Astrocyte (in vitro differentiated cells and primary cell): Measurements from ENCODE around the gene SPATA17. TPM values are rescaled to one million over a fixed set of nuclear protein-coding genes. Genes with fewer than 3 reads are reported as not detected.
"Not testable (repeated sequence)": the region's sequence is repeated elsewhere in the genome, so short reads cannot be mapped to it uniquely, and the experiment has no call there.

ENCODE experiments used
- DNase-seq: peaks from one replicate; pipeline ENCODE4 v3.0.0-alpha.2; 2010; ENCODE audit warnings: low read depth
- FAIRE-seq: peaks from 2 replicates; lab custom pipeline; 2011; peaks lifted over from hg19 to GRCh38; lab: Jason Lieb, UNC
- H2AFZ ChIP-seq: 2 replicates; pipeline ENCODE4 v1.6.0; 2012; ENCODE audit warnings: low read depth, low read length, inconsistent platforms
- H3K27ac ChIP-seq: 2 replicates; pipeline ENCODE4 v1.5.1; 2011; ENCODE audit warnings: low read depth, low read length, inconsistent platforms
- H3K27me3 ChIP-seq: 2 replicates; pipeline ENCODE4 v1.6.0; 2011; ENCODE audit warnings: low read length, inconsistent platforms; ENCODE audit not compliant: insufficient read depth
- H3K36me3 ChIP-seq: 2 replicates; pipeline ENCODE4 v1.5.1; 2011; ENCODE audit warnings: low read length, inconsistent platforms; ENCODE audit not compliant: insufficient read depth
- H3K4me1 ChIP-seq: 2 replicates; pipeline ENCODE4 v1.5.1; 2011; ENCODE audit warnings: low read length, inconsistent platforms; ENCODE audit not compliant: insufficient read depth
- H3K4me2 ChIP-seq: 2 replicates; pipeline ENCODE4 v1.6.0; 2012; ENCODE audit warnings: low read length, inconsistent platforms
- H3K4me3 ChIP-seq: 2 replicates; pipeline ENCODE4 v1.5.1; 2011; ENCODE audit warnings: low read depth, mild to moderate bottlenecking, low read length, inconsistent platforms; ENCODE audit not compliant: insufficient read depth
- H3K79me2 ChIP-seq: 2 replicates; pipeline ENCODE4 v1.6.0; 2012; ENCODE audit warnings: mild to moderate bottlenecking, low read length, inconsistent platforms; ENCODE audit not compliant: insufficient read depth
- H3K9ac ChIP-seq: 2 replicates; pipeline ENCODE4 v1.6.0; 2012; ENCODE audit warnings: mild to moderate bottlenecking, low read length, inconsistent platforms
- H3K9me3 ChIP-seq: 2 replicates; pipeline ENCODE4 v1.5.1; 2012; ENCODE audit warnings: low read depth, mild to moderate bottlenecking, low read length, inconsistent platforms; ENCODE audit not compliant: insufficient read depth
- H4K20me1 ChIP-seq: 2 replicates; pipeline ENCODE4 v1.6.0; 2012; ENCODE audit warnings: low read length, inconsistent platforms; ENCODE audit not compliant: insufficient read depth
- H3K27ac Mint-ChIP-seq: one replicate; pipeline ENCODE4 v1.8.0; 2021; ENCODE audit warnings: mild to moderate bottlenecking, mixed read lengths; ENCODE audit not compliant: unreplicated experiment
- H3K27me3 Mint-ChIP-seq: one replicate; pipeline ENCODE4 v1.8.0; 2021; ENCODE audit warnings: low read depth, mixed read lengths; ENCODE audit not compliant: unreplicated experiment
- H3K36me3 Mint-ChIP-seq: one replicate; pipeline ENCODE4 v1.8.0; 2021; ENCODE audit warnings: low read depth, mixed read lengths; ENCODE audit not compliant: unreplicated experiment
- H3K4me1 Mint-ChIP-seq: one replicate; pipeline ENCODE4 v1.8.0; 2021; ENCODE audit warnings: low read depth, mixed read lengths; ENCODE audit not compliant: unreplicated experiment
- H3K4me3 Mint-ChIP-seq: one replicate; pipeline ENCODE4 v1.8.0; 2021; ENCODE audit warnings: mild to moderate bottlenecking, moderate library complexity, mixed read lengths; ENCODE audit not compliant: unreplicated experiment
- H3K9me3 Mint-ChIP-seq: one replicate; pipeline ENCODE4 v1.8.0; 2021; ENCODE audit warnings: mild to moderate bottlenecking, mixed read lengths; ENCODE audit not compliant: unreplicated experiment
- EZH2 ChIP-seq: IDR thresholded peaks from 2 replicates; pipeline ENCODE4 v1.6.1; 2012; ENCODE audit warnings: mild to moderate bottlenecking, low read length, inconsistent platforms; ENCODE audit not compliant: insufficient read depth
- total RNA-seq: library from RNA; stranded (reverse); gene quantifications from 2 replicates; pipeline ENCODE4 v1.2.1, GENCODE V29; 2021
- TF ChIP-seq, protein P1 (sequence below): IDR thresholded peaks from 2 replicates; pipeline ENCODE4 v1.5.1; 2011; ENCODE audit warnings: low read depth, mild to moderate bottlenecking, inconsistent platforms, low read length, moderate library complexity; ENCODE audit not compliant: insufficient read depth

Gene SPATA17
- total RNA-seq, 1 donor from 2014 or later: 1.3 TPM

DNA sequence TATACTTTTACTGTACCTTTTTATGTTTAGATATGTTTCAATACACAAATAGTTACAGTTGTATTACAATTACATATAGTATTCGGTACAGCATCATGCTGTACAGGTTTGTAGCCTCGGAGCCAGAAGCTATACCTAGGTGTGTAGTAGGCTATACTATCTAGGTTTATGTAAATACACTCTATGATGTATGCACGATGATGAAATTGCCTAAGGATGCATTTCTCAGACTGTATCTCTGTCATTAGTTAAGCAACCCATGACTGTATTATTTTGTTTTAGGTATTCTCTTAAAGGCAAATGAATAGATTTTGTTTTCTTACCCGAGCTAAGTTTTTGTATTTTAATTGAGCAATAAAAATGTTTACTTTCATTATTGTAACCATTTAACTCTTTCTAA is 56.4 kb downstream of the SPATA17 start:
- H3K79me2 ChIP-seq: no peaks in the 10 kb centered on the region
- no peak overlapping the region for H2AFZ ChIP-seq
- H3K4me2 ChIP-seq: no peak overlapping the region
- no peaks in the 10 kb centered on the region for H3K36me3 ChIP-seq
- no peaks in the 10 kb centered on the region for H3K9me3 ChIP-seq
- FAIRE-seq: no peak
- H3K36me3 Mint-ChIP-seq: no peaks in the 10 kb centered on the region
- no peak for DNase-seq
- no peaks in the 10 kb centered on the region for H3K4me1 ChIP-seq
- H3K4me3 ChIP-seq: no peak overlapping the region
- no peak overlapping the region for H3K4me3 Mint-ChIP-seq
- no peaks in the 10 kb centered on the region for H3K9me3 Mint-ChIP-seq
- H3K27ac Mint-ChIP-seq: no peak overlapping the region
- TF ChIP-seq, protein P1, sequence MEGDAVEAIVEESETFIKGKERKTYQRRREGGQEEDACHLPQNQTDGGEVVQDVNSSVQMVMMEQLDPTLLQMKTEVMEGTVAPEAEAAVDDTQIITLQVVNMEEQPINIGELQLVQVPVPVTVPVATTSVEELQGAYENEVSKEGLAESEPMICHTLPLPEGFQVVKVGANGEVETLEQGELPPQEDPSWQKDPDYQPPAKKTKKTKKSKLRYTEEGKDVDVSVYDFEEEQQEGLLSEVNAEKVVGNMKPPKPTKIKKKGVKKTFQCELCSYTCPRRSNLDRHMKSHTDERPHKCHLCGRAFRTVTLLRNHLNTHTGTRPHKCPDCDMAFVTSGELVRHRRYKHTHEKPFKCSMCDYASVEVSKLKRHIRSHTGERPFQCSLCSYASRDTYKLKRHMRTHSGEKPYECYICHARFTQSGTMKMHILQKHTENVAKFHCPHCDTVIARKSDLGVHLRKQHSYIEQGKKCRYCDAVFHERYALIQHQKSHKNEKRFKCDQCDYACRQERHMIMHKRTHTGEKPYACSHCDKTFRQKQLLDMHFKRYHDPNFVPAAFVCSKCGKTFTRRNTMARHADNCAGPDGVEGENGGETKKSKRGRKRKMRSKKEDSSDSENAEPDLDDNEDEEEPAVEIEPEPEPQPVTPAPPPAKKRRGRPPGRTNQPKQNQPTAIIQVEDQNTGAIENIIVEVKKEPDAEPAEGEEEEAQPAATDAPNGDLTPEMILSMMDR: no peak
- TF ChIP-seq EZH2: no peak
- H3K9ac ChIP-seq: no peak overlapping the region
- no peaks in the 10 kb centered on the region for H3K27me3 ChIP-seq
- no peaks in the 10 kb centered on the region for H4K20me1 ChIP-seq
- H3K4me1 Mint-ChIP-seq: no peaks in the 10 kb centered on the region
- no peaks in the 10 kb centered on the region for H3K27me3 Mint-ChIP-seq
- H3K27ac ChIP-seq: no peak overlapping the region

DNA sequence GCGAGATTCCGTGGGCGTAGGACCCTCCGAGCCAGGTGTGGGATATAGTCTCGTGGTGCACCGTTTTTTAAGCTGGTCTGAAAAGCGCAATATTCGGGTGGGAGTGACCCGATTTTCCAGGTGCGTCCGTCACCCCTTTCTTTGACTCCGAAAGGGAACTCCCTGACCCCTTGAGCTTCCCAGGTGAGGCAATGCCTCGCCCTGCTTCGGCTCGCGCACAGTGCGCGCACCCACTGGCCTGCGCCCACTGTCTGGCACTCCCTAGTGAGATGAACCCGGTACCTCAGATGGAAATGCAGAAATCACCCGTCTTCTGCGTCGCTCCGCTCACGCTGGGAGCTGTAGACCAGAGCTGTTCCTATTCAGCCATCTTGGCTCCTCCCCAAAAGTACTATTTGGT is 65.0 kb downstream of the SPATA17 start:
- H3K36me3 Mint-ChIP-seq, H3K79me2 ChIP-seq, H3K4me1 ChIP-seq, H4K20me1 ChIP-seq, H3K36me3 ChIP-seq, H3K4me3 Mint-ChIP-seq, H3K4me3 ChIP-seq, H3K27ac ChIP-seq, DNase-seq, H3K4me1 Mint-ChIP-seq, H3K9me3 ChIP-seq, H3K4me2 ChIP-seq, H3K9me3 Mint-ChIP-seq, FAIRE-seq, H3K27ac Mint-ChIP-seq, H3K27me3 ChIP-seq, H3K27me3 Mint-ChIP-seq, H2AFZ ChIP-seq, H3K9ac ChIP-seq: not testable (repeated sequence)

DNA sequence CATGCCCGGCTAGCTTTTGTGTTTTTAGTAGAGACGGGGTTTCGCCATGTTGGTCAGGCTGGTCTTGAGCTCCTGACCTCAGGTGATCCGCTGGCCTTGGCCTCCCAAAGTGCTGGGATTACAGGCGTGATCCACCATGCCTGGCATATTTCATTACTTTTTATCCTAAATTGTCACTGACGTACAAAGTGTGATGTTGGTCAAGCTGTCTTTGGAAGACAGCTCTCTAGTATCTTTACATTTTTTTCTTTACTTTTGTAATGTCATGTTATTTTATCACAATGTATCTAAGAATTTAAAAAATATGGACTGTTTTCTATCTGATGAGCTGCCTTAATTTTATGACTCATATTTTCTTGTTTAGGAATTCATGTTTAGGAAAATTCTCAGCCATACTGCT is 72.2 kb downstream of the SPATA17 start:
- H3K36me3 Mint-ChIP-seq: no peaks in the 10 kb centered on the region
- Histone ChIP-seq H3K4me1 (no peaks in the 10 kb centered on the region), H3K9me3 (no peaks in the 10 kb centered on the region), H3K79me2 (no peaks in the 10 kb centered on the region), H2AFZ (no peak overlapping the region), H4K20me1 (no peaks in the 10 kb centered on the region), H3K4me2 (no peak overlapping the region), H3K27ac (no peak overlapping the region), H3K27me3 (no peaks in the 10 kb centered on the region), H3K9ac (no peak overlapping the region), H3K36me3 (no peaks in the 10 kb centered on the region), H3K4me3 (no peak overlapping the region)
- FAIRE-seq (no peak), DNase-seq (no peak)
- H3K4me3 Mint-ChIP-seq: no peak overlapping the region
- peaks cover 2% of the 10 kb centered on the region for H3K9me3 Mint-ChIP-seq
- no peaks in the 10 kb centered on the region for H3K27me3 Mint-ChIP-seq
- no peak for TF ChIP-seq EZH2
- TF ChIP-seq, protein P1: no peak
- H3K4me1 Mint-ChIP-seq: no peaks in the 10 kb centered on the region
- H3K27ac Mint-ChIP-seq: no peak overlapping the region
